Astrocyte (in vitro differentiated cells and primary cell): Measurements from ENCODE around the gene YIPF3. TPM values are rescaled to one million over a fixed set of nuclear protein-coding genes. Genes with fewer than 3 reads are reported as not detected.

ENCODE experiments used
- DNase-seq: peaks from one replicate; pipeline ENCODE4 v3.0.0-alpha.2; 2010; ENCODE audit warnings: low read depth
- FAIRE-seq: peaks from 2 replicates; lab custom pipeline; 2011; peaks lifted over from hg19 to GRCh38; lab: Jason Lieb, UNC
- H2AFZ ChIP-seq: 2 replicates; pipeline ENCODE4 v1.6.0; 2012; ENCODE audit warnings: low read depth, low read length, inconsistent platforms
- H3K27ac ChIP-seq: 2 replicates; pipeline ENCODE4 v1.5.1; 2011; ENCODE audit warnings: low read depth, low read length, inconsistent platforms
- H3K27me3 ChIP-seq: 2 replicates; pipeline ENCODE4 v1.6.0; 2011; ENCODE audit warnings: low read length, inconsistent platforms; ENCODE audit not compliant: insufficient read depth
- H3K36me3 ChIP-seq: 2 replicates; pipeline ENCODE4 v1.5.1; 2011; ENCODE audit warnings: low read length, inconsistent platforms; ENCODE audit not compliant: insufficient read depth
- H3K4me1 ChIP-seq: 2 replicates; pipeline ENCODE4 v1.5.1; 2011; ENCODE audit warnings: low read length, inconsistent platforms; ENCODE audit not compliant: insufficient read depth
- H3K4me2 ChIP-seq: 2 replicates; pipeline ENCODE4 v1.6.0; 2012; ENCODE audit warnings: low read length, inconsistent platforms
- H3K4me3 ChIP-seq: 2 replicates; pipeline ENCODE4 v1.5.1; 2011; ENCODE audit warnings: low read depth, mild to moderate bottlenecking, low read length, inconsistent platforms; ENCODE audit not compliant: insufficient read depth
- H3K79me2 ChIP-seq: 2 replicates; pipeline ENCODE4 v1.6.0; 2012; ENCODE audit warnings: mild to moderate bottlenecking, low read length, inconsistent platforms; ENCODE audit not compliant: insufficient read depth
- H3K9ac ChIP-seq: 2 replicates; pipeline ENCODE4 v1.6.0; 2012; ENCODE audit warnings: mild to moderate bottlenecking, low read length, inconsistent platforms
- H3K9me3 ChIP-seq: 2 replicates; pipeline ENCODE4 v1.5.1; 2012; ENCODE audit warnings: low read depth, mild to moderate bottlenecking, low read length, inconsistent platforms; ENCODE audit not compliant: insufficient read depth
- H4K20me1 ChIP-seq: 2 replicates; pipeline ENCODE4 v1.6.0; 2012; ENCODE audit warnings: low read length, inconsistent platforms; ENCODE audit not compliant: insufficient read depth
- H3K27ac Mint-ChIP-seq: one replicate; pipeline ENCODE4 v1.8.0; 2021; ENCODE audit warnings: mild to moderate bottlenecking, mixed read lengths; ENCODE audit not compliant: unreplicated experiment
- H3K27me3 Mint-ChIP-seq: one replicate; pipeline ENCODE4 v1.8.0; 2021; ENCODE audit warnings: low read depth, mixed read lengths; ENCODE audit not compliant: unreplicated experiment
- H3K36me3 Mint-ChIP-seq: one replicate; pipeline ENCODE4 v1.8.0; 2021; ENCODE audit warnings: low read depth, mixed read lengths; ENCODE audit not compliant: unreplicated experiment
- H3K4me1 Mint-ChIP-seq: one replicate; pipeline ENCODE4 v1.8.0; 2021; ENCODE audit warnings: low read depth, mixed read lengths; ENCODE audit not compliant: unreplicated experiment
- H3K4me3 Mint-ChIP-seq: one replicate; pipeline ENCODE4 v1.8.0; 2021; ENCODE audit warnings: mild to moderate bottlenecking, moderate library complexity, mixed read lengths; ENCODE audit not compliant: unreplicated experiment
- H3K9me3 Mint-ChIP-seq: one replicate; pipeline ENCODE4 v1.8.0; 2021; ENCODE audit warnings: mild to moderate bottlenecking, mixed read lengths; ENCODE audit not compliant: unreplicated experiment
- CTCF ChIP-seq: IDR thresholded peaks from 2 replicates; pipeline ENCODE4 v1.5.1; 2011; ENCODE audit warnings: low read depth, mild to moderate bottlenecking, inconsistent platforms, low read length, moderate library complexity; ENCODE audit not compliant: insufficient read depth
- EZH2 ChIP-seq: IDR thresholded peaks from 2 replicates; pipeline ENCODE4 v1.6.1; 2012; ENCODE audit warnings: mild to moderate bottlenecking, low read length, inconsistent platforms; ENCODE audit not compliant: insufficient read depth
- total RNA-seq: library from RNA; stranded (reverse); gene quantifications from 2 replicates; pipeline ENCODE4 v1.2.1, GENCODE V29; 2021

The YIPF3 gene
- total RNA-seq, 1 donor from 2014 or later, result 132 TPM

GRCh38 chr6:43524483-43524961 lies 7.8 kb upstream of the YIPF3 start:
- no peaks in the 10 kb centered on the region for H3K4me1 Mint-ChIP-seq
- Histone ChIP-seq H3K4me1 (no peaks in the 10 kb centered on the region), H3K4me3 (no peak overlapping the region), H3K27ac (no peak overlapping the region), H3K9me3 (no peaks in the 10 kb centered on the region), H3K79me2 (peaks cover 11% of the 10 kb centered on the region), H3K36me3 (peaks cover 82% of the 10 kb centered on the region), H2AFZ (no peak overlapping the region), H3K27me3 (no peaks in the 10 kb centered on the region), H3K4me2 (no peak overlapping the region), H4K20me1 (peaks cover 32% of the 10 kb centered on the region), H3K9ac (no peak overlapping the region)
- peaks cover 35% of the 10 kb centered on the region for H3K36me3 Mint-ChIP-seq
- H3K27ac Mint-ChIP-seq, result no peak overlapping the region
- FAIRE-seq (no peak), DNase-seq (no peak)
- no peaks in the 10 kb centered on the region for H3K9me3 Mint-ChIP-seq
- no peaks in the 10 kb centered on the region for H3K27me3 Mint-ChIP-seq
- no peak overlapping the region for H3K4me3 Mint-ChIP-seq
- TF ChIP-seq CTCF (no peak), EZH2 (no peak)

DNA sequence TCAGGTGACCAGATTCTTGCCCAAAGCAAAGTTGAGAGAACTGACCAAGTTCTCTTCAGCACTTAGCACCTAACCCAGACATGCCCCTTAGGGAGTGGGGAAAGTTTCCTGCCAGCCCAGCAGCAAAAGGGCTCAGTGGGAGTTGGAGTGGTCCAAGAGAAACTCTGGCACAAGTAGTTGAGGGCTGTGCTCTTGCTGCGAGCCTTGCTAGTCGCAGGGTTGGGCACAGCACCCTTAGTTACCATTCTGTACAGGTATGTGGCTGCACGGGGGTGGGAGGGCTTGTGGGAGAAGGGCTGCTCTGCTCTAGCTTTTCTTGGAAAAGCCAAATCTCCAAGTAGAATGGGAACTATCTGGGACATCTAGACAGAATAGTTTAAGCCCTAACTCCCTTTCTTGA lies 6.6 kb upstream of the YIPF3 start:
- Mint-ChIP-seq H3K36me3 (peaks cover 34% of the 10 kb centered on the region), H3K4me3 (no peak overlapping the region), H3K27me3 (no peaks in the 10 kb centered on the region), H3K27ac (no peak overlapping the region), H3K9me3 (no peaks in the 10 kb centered on the region), H3K4me1 (no peaks in the 10 kb centered on the region)
- Histone ChIP-seq H2AFZ (no peak overlapping the region), H3K4me1 (peaks cover 2% of the 10 kb centered on the region), H3K36me3 (peaks cover 78% of the 10 kb centered on the region), H3K9ac (no peak overlapping the region), H3K4me3 (no peak overlapping the region), H3K4me2 (no peak overlapping the region), H3K9me3 (no peaks in the 10 kb centered on the region), H3K27me3 (no peaks in the 10 kb centered on the region), H3K27ac (no peak overlapping the region), H4K20me1 (peaks cover 44% of the 10 kb centered on the region), H3K79me2 (peaks cover 23% of the 10 kb centered on the region)
- TF ChIP-seq EZH2, result no peak
- no peak for TF ChIP-seq CTCF
- DNase-seq (no peak), FAIRE-seq (no peak)

DNA sequence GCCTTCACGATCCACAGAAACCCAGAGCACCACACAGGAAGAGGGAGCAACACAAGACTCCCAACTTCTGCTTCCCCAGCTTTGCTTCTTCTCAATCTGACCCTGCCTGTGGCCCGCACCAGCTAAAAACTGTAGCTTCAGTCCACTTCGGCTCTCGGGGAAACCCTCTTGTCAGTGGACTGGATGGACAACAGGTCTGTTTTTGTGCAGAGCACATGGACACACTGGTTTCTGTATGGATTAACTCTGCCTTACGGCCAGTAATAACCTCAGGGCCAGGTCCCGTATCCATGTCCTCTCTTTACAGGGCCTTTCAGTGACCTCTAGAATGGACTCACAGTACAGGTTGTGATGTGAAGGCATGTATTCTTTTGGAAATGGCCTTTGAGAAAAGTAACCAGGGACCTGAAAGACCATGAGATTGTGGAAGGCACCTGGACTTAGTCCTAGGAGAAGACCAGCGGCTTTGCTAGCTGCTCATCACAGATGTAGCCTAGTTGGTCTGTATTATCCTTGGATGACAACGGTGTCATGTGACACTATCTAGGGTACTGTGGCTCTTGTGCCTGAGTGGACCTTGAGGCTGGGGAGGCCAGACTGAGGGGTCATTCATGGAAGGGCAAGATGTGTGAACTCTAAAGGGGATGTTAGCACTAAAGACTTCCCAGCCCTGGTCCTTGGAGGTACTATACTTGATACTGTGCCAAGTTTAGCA lies 6.0 kb upstream of the YIPF3 start:
- Mint-ChIP-seq H3K4me1 (no peaks in the 10 kb centered on the region), H3K27me3 (no peaks in the 10 kb centered on the region), H3K9me3 (no peaks in the 10 kb centered on the region), H3K27ac (no peak overlapping the region), H3K36me3 (peaks cover 30% of the 10 kb centered on the region), H3K4me3 (no peak overlapping the region)
- Histone ChIP-seq H3K4me2 (no peak overlapping the region), H3K4me3 (no peak overlapping the region), H3K9ac (no peak overlapping the region), H3K36me3 (peaks cover 73% of the 10 kb centered on the region), H3K9me3 (no peaks in the 10 kb centered on the region), H3K27me3 (no peaks in the 10 kb centered on the region), H3K4me1 (peaks cover 8% of the 10 kb centered on the region), H3K79me2 (peaks cover 29% of the 10 kb centered on the region), H2AFZ (no peak overlapping the region), H3K27ac (no peak overlapping the region), H4K20me1 (peaks cover 50% of the 10 kb centered on the region)
- TF ChIP-seq EZH2, result no peak
- TF ChIP-seq CTCF, result no peak
- DNase-seq (no peak), FAIRE-seq (no peak)
